ENCODE data around the gene RHBDF1. TPM values are rescaled to one million over a fixed set of nuclear protein-coding genes. Genes with fewer than 3 reads are reported as not detected.
A peak's percentile ranks its signal among the peaks of the same experiment; 100 is the strongest.

The RHBDF1 gene
- total RNA-seq (10 to 100 TPM; 19.0 to 31.1 TPM), polyA plus RNA-seq (ENCODE audit: insufficient read length in 2 of 2) (10 to 100 TPM; 34.4 to 52.7 TPM)
- long read RNA-seq, donor 1, partial matches to known transcripts, result 5 of 6 reads
- long read RNA-seq, donor 1, other reads (novel, unspliced or antisense), result 0 of 6 reads
- long read RNA-seq, donor 2, result 0 reads
- long read RNA-seq, donor 3, result 0 reads
- long read RNA-seq, donor 4, partial matches to known transcripts, result 0 of 4 reads
- long read RNA-seq, donor 4, other reads (novel, unspliced or antisense), result 0 of 4 reads

DNA sequence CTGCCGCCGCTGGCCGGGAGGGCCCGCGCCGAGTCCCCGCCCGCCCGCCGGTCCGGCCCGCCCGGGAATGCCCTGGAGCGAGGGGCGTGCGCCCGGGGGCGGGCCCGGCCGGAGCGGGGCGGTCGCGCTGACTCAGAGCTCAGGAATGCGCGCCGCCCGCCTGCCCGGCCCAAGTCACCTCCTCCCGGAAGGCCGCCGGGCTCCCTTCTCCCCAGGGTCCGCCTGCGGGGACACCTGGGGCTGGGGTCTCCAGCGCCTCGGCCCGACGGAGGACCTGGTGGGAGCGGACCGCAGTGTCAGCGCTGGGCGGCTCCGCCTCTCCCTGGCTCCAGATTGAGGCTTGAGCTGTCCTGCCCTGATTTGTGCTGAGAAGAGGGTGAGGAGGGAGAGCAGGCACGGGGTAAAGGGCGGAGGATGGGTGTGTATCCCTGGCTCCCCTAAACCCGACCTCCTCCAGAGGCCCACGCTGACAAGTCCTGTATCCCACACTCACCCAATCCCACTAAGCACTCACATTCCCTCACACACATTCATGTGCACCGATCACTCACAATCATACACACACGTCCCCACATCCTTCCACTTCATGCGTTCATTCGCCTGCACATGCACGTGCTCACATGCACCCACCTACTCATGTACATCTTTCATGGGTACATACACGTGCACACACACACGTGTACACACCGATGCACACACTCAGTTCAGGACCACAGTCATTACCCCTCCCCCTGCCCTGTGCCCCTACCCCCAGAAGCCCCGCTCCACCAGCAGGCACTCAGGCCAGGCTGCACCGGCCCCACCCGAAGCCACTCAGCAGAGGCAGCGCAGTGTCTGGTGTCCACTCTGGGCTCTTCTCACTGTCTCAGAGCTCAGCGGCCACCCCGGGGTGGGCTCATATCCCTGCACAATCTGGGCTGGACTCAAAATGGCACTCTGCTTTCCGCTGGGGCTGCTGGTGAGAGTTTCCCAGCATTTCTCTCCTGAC lies at the start of gene RHBDF1:
RHBDF1 (minus strand) TSS at position 71 of the 988 bp plus-strand sequence. CDS start 7,616 bp downstream, outside the sequence.
- peaks cover 9% of the 10 kb centered on the region for H3K36me3 ChIP-seq (ENCODE audit: control insufficient read depth, insufficient read depth, low read length)
- H3K9me3 ChIP-seq (ENCODE audit: control insufficient read depth, insufficient read depth, low read length), result no peaks in the 10 kb centered on the region
- H3K27ac ChIP-seq (ENCODE audit: low read depth, low read length), result peak within 1 kb of the TSS; percentile 94
- H3K4me3 ChIP-seq (ENCODE audit: low read depth, low read length), result peak within 1 kb of the TSS; percentile 57
- DNase-seq (ENCODE audit: low read depth in 4 of 6, low spot score in 6 of 6), result peak in 2 of 6 donors; percentile 7 to 67
- H3K4me1 ChIP-seq (ENCODE audit: control insufficient read depth, insufficient read depth, low read length), result peaks cover 93% of the 10 kb centered on the region
- WGBS (ENCODE audit: insufficient coverage), result 22% methylated on average over 58 of the region's 62 CpGs
- peaks cover 27% of the 10 kb centered on the region for H3K27me3 ChIP-seq (ENCODE audit: control insufficient read depth, insufficient read depth, low read length)

DNA sequence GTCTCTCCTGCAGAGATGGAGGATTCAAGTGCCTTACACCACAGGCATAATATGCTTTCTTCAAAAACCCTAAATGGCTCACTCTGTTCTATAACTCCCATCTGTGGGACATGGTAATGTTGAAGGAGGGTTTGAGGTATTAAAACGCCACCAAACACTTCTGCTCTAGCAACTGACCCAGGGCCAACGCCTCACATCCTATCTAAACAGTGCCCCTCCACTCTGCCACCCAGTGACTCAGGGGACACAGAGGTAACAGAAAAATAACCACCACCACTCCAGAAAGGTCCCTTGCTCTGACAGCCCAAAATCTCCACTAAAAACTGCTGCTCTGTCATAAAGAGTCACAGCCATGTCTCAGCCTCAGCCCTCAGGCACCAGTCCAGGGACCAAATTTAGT lies 48.3 kb upstream of the RHBDF1 start:
- H3K4me3 ChIP-seq (ENCODE audit: low read depth, low read length), result no peak overlapping the region

DNA sequence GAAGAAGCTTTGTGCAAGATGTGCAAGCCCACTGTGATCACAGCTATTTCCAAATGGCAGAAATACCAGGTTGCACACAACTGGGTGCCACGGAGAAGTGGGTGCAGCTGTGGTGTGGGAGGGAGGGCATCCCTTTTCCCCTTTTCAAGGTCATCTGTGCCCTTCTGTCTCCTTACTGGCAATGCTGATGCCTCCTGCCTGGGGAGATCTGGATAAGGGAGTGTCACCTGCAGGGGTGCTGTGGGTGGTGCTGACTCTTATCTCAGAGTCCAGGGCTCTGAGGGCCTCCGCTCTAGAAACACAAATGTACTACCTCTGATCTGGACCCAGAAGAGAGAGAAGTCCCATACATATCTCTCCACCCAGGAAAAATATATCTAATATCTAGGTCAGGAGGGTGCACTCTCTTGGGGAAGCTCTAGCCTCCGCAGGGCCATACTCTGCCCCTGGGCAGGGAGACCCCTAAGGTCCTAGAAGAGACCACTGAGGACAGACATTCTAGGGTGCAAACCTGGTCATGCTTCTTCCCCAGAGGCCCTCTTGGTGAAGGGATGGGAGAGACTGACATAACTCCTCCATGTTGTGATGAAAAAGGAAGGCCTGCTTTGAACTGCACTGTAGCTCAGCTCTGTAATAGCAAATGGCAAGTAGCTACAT lies 47.5 kb upstream of the RHBDF1 start:
- peaks cover 5% of the 10 kb centered on the region for H3K4me1 ChIP-seq (ENCODE audit: control insufficient read depth, insufficient read depth, low read length)
- H3K36me3 ChIP-seq (ENCODE audit: control insufficient read depth, insufficient read depth, low read length), result peaks cover 44% of the 10 kb centered on the region
- H3K9me3 ChIP-seq (ENCODE audit: control insufficient read depth, insufficient read depth, low read length), result no peaks in the 10 kb centered on the region
- no CpG with 5 or more reads among the region's 3 CpGs for WGBS (ENCODE audit: insufficient coverage)
- no peak for DNase-seq (ENCODE audit: low read depth in 4 of 6, low spot score in 6 of 6)
- no peak overlapping the region for H3K4me3 ChIP-seq (ENCODE audit: low read depth, low read length)
- no peak overlapping the region for H3K27ac ChIP-seq (ENCODE audit: low read depth, low read length)
- H3K27me3 ChIP-seq (ENCODE audit: control insufficient read depth, insufficient read depth, low read length), result no peaks in the 10 kb centered on the region

More for the DNA sequence above, 48.3 kb upstream of the RHBDF1 start:
- Histone ChIP-seq H3K36me3 (ENCODE audit: control insufficient read depth, insufficient read depth, low read length) (peaks cover 46% of the 10 kb centered on the region), H3K9me3 (ENCODE audit: control insufficient read depth, insufficient read depth, low read length) (no peaks in the 10 kb centered on the region), H3K27ac (ENCODE audit: low read depth, low read length) (no peak overlapping the region), H3K4me1 (ENCODE audit: control insufficient read depth, insufficient read depth, low read length) (peaks cover 5% of the 10 kb centered on the region), H3K27me3 (ENCODE audit: control insufficient read depth, insufficient read depth, low read length) (no peaks in the 10 kb centered on the region)
- DNase-seq (ENCODE audit: low read depth in 4 of 6, low spot score in 6 of 6), result no peak
- 86% methylated on average over 1 of the region's 2 CpGs for WGBS (ENCODE audit: insufficient coverage)

DNA sequence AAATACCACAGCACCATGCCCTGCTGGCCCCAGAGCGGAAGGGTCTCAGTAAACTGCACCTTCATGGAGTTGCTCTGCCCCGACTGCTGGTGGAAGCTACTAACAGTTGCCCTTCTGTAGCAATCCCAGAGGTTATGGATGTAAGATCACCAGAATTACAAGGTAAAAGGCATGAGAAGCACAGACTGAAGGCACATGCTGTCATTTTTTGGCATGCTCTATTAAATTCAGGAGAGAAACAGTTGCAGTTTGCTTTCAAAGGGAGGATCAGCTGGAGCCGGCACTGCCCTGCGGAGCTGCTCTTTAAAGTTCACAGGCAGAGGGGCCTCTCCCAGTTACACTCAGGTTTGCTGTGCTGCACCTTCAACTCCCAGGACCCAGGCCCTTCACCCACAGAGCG lies 46.9 kb upstream of the RHBDF1 start:
- DNase-seq (ENCODE audit: low read depth in 4 of 6, low spot score in 6 of 6), result no peak
- no peak overlapping the region for H3K4me3 ChIP-seq (ENCODE audit: low read depth, low read length)
- H3K36me3 ChIP-seq (ENCODE audit: control insufficient read depth, insufficient read depth, low read length), result peaks cover 39% of the 10 kb centered on the region
- no peaks in the 10 kb centered on the region for H3K27me3 ChIP-seq (ENCODE audit: control insufficient read depth, insufficient read depth, low read length)
- H3K4me1 ChIP-seq (ENCODE audit: control insufficient read depth, insufficient read depth, low read length), result peaks cover 5% of the 10 kb centered on the region
- no peaks in the 10 kb centered on the region for H3K9me3 ChIP-seq (ENCODE audit: control insufficient read depth, insufficient read depth, low read length)
- 89% methylated on average over 4 of the region's 5 CpGs for WGBS (ENCODE audit: insufficient coverage)
- no peak overlapping the region for H3K27ac ChIP-seq (ENCODE audit: low read depth, low read length)

DNA sequence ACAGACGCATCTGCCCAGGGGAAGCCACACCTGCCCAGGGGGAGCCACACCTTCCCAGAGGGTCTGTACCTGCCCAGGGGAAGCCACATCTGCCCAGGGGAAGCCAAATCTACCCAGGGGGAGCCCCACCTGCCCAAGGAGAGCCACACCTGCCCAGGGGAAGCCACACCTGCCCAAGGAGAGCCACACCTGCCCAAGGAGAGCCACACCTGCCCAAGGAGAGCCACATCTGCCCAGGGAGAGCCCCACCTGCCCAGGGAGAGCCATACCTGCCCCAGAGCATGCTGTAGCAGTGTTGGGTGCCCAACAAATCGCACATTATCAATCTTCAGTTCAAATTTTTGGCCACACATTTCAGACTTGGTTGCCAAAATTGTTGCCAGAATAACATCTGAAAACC lies 46.4 kb upstream of the RHBDF1 start:
- WGBS (ENCODE audit: insufficient coverage), result 100% methylated on average over 2 of the region's 2 CpGs
- DNase-seq (ENCODE audit: low read depth in 4 of 6, low spot score in 6 of 6), result no peak
- H3K4me3 ChIP-seq (ENCODE audit: low read depth, low read length), result no peak overlapping the region

GRCh38 chr16:117379-118365 lies 45.2 kb upstream of the RHBDF1 start:
- WGBS (ENCODE audit: insufficient coverage), result 61% methylated on average over 12 of the region's 19 CpGs
- Histone ChIP-seq H3K4me1 (ENCODE audit: control insufficient read depth, insufficient read depth, low read length) (peaks cover 5% of the 10 kb centered on the region), H3K36me3 (ENCODE audit: control insufficient read depth, insufficient read depth, low read length) (peaks cover 49% of the 10 kb centered on the region), H3K27me3 (ENCODE audit: control insufficient read depth, insufficient read depth, low read length) (no peaks in the 10 kb centered on the region), H3K27ac (ENCODE audit: low read depth, low read length) (no peak overlapping the region), H3K4me3 (ENCODE audit: low read depth, low read length) (no peak overlapping the region), H3K9me3 (ENCODE audit: control insufficient read depth, insufficient read depth, low read length) (no peaks in the 10 kb centered on the region)
- peak in 2 of 6 donors; percentile 32 to 52 for DNase-seq (ENCODE audit: low read depth in 4 of 6, low spot score in 6 of 6)

More for the DNA sequence above, 46.4 kb upstream of the RHBDF1 start:
- Histone ChIP-seq H3K4me1 (ENCODE audit: control insufficient read depth, insufficient read depth, low read length) (peaks cover 5% of the 10 kb centered on the region), H3K9me3 (ENCODE audit: control insufficient read depth, insufficient read depth, low read length) (no peaks in the 10 kb centered on the region), H3K27ac (ENCODE audit: low read depth, low read length) (no peak overlapping the region), H3K36me3 (ENCODE audit: control insufficient read depth, insufficient read depth, low read length) (peaks cover 41% of the 10 kb centered on the region), H3K27me3 (ENCODE audit: control insufficient read depth, insufficient read depth, low read length) (no peaks in the 10 kb centered on the region)

GRCh38 chr16:116015-116414 lies 43.6 kb upstream of the RHBDF1 start:
- WGBS (ENCODE audit: insufficient coverage), result 83% methylated on average over 3 of the region's 7 CpGs
- peaks cover 56% of the 10 kb centered on the region for H3K36me3 ChIP-seq (ENCODE audit: control insufficient read depth, insufficient read depth, low read length)
- H3K4me1 ChIP-seq (ENCODE audit: control insufficient read depth, insufficient read depth, low read length), result peaks cover 5% of the 10 kb centered on the region
- no peaks in the 10 kb centered on the region for H3K27me3 ChIP-seq (ENCODE audit: control insufficient read depth, insufficient read depth, low read length)
- no peaks in the 10 kb centered on the region for H3K9me3 ChIP-seq (ENCODE audit: control insufficient read depth, insufficient read depth, low read length)
- H3K27ac ChIP-seq (ENCODE audit: low read depth, low read length), result no peak overlapping the region
- no peak overlapping the region for H3K4me3 ChIP-seq (ENCODE audit: low read depth, low read length)
- DNase-seq (ENCODE audit: low read depth in 4 of 6, low spot score in 6 of 6), result no peak

DNA sequence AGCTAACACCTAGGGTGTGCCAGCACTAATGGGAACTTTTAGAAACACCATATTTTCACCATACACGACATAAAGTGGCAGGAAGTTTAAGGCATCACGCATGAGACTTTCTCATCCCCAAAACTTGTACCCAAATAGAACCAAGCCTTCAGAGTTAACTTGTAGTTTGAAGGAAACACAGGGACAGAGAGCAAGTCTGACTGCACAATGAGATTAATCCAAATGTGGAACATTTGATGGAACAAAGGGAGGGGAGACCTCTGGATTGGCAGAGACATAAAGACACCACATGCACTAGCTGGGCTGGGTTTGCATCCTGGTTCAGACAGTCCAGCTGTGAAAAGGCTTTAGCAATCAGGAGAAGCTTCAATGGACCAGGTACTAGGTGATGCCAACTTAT lies 41.9 kb upstream of the RHBDF1 start:
- Histone ChIP-seq H3K9me3 (ENCODE audit: control insufficient read depth, insufficient read depth, low read length) (no peaks in the 10 kb centered on the region), H3K4me3 (ENCODE audit: low read depth, low read length) (no peak overlapping the region), H3K27me3 (ENCODE audit: control insufficient read depth, insufficient read depth, low read length) (no peaks in the 10 kb centered on the region), H3K36me3 (ENCODE audit: control insufficient read depth, insufficient read depth, low read length) (peaks cover 63% of the 10 kb centered on the region), H3K4me1 (ENCODE audit: control insufficient read depth, insufficient read depth, low read length) (peaks cover 5% of the 10 kb centered on the region), H3K27ac (ENCODE audit: low read depth, low read length) (no peak overlapping the region)
- no peak for DNase-seq (ENCODE audit: low read depth in 4 of 6, low spot score in 6 of 6)
- WGBS (ENCODE audit: insufficient coverage), result no CpG with 5 or more reads among the region's 2 CpGs
